ENCODE data around the gene MYO3B.

DNA sequence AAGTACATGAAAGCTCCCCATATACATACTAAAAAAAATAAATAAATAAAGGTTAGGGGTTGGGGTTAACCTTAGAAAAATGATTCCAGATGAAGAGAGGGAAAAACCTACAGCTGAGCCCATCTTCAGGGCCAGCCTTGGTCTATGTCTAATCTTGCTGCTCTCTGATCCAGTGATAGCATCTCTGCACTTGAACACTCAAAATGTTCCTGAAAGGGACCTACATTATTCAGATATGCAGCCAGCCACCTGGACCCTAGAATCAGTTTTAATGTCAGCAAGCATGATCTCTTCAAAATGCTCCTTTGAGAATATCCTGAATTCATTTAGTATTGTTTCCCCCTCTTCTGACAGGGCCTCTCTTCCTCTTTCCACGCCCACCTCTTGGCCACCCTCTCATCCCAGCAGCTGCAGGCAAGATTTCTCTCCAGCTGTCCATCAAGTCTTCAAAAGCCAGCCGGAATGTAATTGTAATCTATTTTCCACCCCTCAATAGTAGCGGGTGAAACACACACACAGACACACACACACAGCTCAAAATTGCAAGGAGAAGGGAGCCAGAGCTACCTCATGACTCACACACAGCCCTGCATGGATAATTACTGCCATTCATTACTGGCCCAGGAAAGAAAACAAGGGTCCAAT lies 135.5 kb downstream of the MYO3B start:
- TF ChIP-seq NR3C1 (CRISPR knock-in tag; conservative IDR thresholded peaks at IDR 0.05; ENCODE audit: low read depth) (no peak), CTCF (IDR thresholded peaks at IDR 0.05) (no peak), FOXP1 (CRISPR knock-in tag; IDR thresholded peaks at IDR 0.05; ENCODE audit: borderline replicate concordance) (no peak), NR1H2 (CRISPR knock-in tag; IDR thresholded peaks at IDR 0.05) (no peak), TCF7 (CRISPR knock-in tag; IDR thresholded peaks at IDR 0.05; ENCODE audit: low read depth) (no peak), NR2C2 (CRISPR knock-in tag; IDR thresholded peaks at IDR 0.05) (no peak)
- TF ChIP-seq, protein P1, sequence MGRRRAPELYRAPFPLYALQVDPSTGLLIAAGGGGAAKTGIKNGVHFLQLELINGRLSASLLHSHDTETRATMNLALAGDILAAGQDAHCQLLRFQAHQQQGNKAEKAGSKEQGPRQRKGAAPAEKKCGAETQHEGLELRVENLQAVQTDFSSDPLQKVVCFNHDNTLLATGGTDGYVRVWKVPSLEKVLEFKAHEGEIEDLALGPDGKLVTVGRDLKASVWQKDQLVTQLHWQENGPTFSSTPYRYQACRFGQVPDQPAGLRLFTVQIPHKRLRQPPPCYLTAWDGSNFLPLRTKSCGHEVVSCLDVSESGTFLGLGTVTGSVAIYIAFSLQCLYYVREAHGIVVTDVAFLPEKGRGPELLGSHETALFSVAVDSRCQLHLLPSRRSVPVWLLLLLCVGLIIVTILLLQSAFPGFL (CRISPR knock-in tag; IDR thresholded peaks at IDR 0.05; ENCODE audit: borderline replicate concordance), result no peak

Measured in WTC11 (cell line).